ENCODE results near the gene PLCL2.

PLCL2 gene

DNA sequence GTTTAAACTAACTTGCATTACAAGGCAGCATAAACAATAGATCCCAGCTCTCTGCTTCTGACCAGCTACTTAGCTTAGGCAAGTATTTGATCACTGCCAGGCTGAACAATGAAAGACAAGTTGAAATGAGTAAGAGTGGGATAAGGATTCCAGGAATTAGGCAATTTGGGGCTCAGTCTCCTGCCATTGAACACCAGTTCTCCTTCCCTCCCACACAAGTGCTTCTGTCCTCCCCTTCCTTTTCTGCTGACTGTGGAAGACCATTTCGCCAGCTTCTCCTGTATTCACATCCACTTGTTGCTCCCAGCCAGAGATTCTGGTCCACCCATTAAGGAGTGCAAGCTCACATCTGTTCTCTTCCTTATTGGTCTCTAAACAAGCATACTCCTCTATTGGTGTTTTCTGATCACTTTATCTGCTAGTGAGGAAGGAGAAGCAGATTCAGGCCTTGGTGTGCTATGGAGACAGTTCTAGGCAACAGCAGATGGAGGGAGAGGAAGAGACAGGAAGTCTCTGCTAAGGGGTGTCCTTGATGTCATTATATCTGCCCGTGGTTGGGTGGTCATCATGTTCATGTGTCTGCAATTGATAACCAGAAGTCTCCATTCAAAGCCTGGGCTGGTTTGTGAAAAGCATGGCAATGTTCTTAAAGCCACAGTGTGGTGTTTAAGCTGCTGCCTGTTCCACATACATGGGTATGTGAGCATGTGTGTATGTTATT, 121.5 kb downstream of the PLCL2 start:
- Histone ChIP-seq H3K4me3 (IDR thresholded peaks at IDR 0.05; ENCODE audit: insufficient read depth, low read depth, low read length) (no peak overlapping the region), H3K4me2 (no peak overlapping the region), H2AFZ (ENCODE audit: low read depth) (no peak overlapping the region), H3K27ac (no peak overlapping the region), H4K20me1 (ENCODE audit: insufficient read depth) (no peaks in the 10 kb centered on the region), H3K27me3 (ENCODE audit: insufficient read depth, low read depth) (no peaks in the 10 kb centered on the region), H3K79me2 (ENCODE audit: insufficient read depth, low read depth) (peaks cover 24% of the 10 kb centered on the region), H3K9ac (no peak overlapping the region), H3K4me1 (ENCODE audit: low read depth, poor library complexity, severe bottlenecking) (no peaks in the 10 kb centered on the region), H3K36me3 (ENCODE audit: insufficient read depth) (no peaks in the 10 kb centered on the region)
- TF ChIP-seq, protein P1, sequence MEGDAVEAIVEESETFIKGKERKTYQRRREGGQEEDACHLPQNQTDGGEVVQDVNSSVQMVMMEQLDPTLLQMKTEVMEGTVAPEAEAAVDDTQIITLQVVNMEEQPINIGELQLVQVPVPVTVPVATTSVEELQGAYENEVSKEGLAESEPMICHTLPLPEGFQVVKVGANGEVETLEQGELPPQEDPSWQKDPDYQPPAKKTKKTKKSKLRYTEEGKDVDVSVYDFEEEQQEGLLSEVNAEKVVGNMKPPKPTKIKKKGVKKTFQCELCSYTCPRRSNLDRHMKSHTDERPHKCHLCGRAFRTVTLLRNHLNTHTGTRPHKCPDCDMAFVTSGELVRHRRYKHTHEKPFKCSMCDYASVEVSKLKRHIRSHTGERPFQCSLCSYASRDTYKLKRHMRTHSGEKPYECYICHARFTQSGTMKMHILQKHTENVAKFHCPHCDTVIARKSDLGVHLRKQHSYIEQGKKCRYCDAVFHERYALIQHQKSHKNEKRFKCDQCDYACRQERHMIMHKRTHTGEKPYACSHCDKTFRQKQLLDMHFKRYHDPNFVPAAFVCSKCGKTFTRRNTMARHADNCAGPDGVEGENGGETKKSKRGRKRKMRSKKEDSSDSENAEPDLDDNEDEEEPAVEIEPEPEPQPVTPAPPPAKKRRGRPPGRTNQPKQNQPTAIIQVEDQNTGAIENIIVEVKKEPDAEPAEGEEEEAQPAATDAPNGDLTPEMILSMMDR (conservative IDR thresholded peaks at IDR 0.05; ENCODE audit: low read depth, low read length): no peak

DNA sequence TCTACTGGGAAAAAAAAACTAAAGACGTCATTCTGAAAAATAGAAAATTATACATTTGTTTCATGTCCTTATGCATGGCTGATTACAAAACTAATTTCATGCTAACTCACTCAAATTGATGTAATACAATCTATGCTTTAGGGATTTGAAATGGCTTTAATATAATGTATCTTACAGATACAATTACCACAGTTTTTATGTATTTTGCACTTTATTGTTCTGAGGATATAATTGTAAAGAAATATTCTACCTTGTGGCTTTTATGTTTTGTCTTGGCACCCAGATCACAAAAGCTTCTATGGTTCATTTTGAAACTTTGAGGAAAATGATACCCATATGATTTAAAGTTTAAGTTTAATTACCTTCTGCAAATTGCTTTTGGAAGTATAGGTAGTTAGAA, 122.5 kb downstream of the PLCL2 start:
- Histone ChIP-seq H3K4me2 (no peak overlapping the region), H2AFZ (ENCODE audit: low read depth) (no peak overlapping the region), H3K79me2 (ENCODE audit: insufficient read depth, low read depth) (peaks cover 18% of the 10 kb centered on the region; the same call in 1 of the 2 replicates)

DNA sequence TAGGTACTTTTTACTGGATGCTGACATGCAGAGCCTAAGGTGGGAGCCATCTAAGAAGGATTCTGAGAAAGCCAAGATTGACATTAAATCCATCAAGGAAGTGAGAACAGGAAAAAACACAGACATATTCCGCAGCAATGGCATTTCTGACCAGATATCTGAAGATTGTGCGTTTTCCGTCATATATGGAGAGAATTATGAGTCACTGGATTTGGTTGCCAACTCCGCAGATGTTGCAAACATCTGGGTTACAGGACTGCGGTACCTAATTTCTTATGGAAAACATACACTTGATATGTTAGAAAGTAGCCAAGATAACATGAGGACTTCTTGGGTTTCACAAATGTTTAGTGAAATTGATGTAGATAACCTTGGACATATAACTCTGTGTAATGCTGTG, 125.1 kb downstream of the PLCL2 start:
- Histone ChIP-seq H2AFZ (ENCODE audit: low read depth) (no peak overlapping the region), H3K27ac (no peak overlapping the region), H3K79me2 (ENCODE audit: insufficient read depth, low read depth) (peaks cover 6% of the 10 kb centered on the region; the same call in 1 of the 2 replicates), H3K4me3 (IDR thresholded peaks at IDR 0.05; ENCODE audit: insufficient read depth, low read depth, low read length) (no peak overlapping the region), H4K20me1 (ENCODE audit: insufficient read depth) (no peaks in the 10 kb centered on the region), H3K4me2 (no peak overlapping the region), H3K4me1 (ENCODE audit: low read depth, poor library complexity, severe bottlenecking) (no peaks in the 10 kb centered on the region), H3K27me3 (ENCODE audit: insufficient read depth, low read depth) (no peaks in the 10 kb centered on the region), H3K36me3 (ENCODE audit: insufficient read depth) (no peaks in the 10 kb centered on the region), H3K9ac (no peak overlapping the region)
- TF ChIP-seq, protein P1 (conservative IDR thresholded peaks at IDR 0.05; ENCODE audit: low read depth, low read length): no peak

More for the DNA sequence above, 122.5 kb downstream of the PLCL2 start:
- H3K4me3 ChIP-seq (IDR thresholded peaks at IDR 0.05; ENCODE audit: insufficient read depth, low read depth, low read length): no peak overlapping the region
- no peak overlapping the region for H3K27ac ChIP-seq
- no peak overlapping the region for H3K9ac ChIP-seq
- no peaks in the 10 kb centered on the region for H3K36me3 ChIP-seq (ENCODE audit: insufficient read depth)
- TF ChIP-seq, protein P1 (conservative IDR thresholded peaks at IDR 0.05; ENCODE audit: low read depth, low read length): no peak
- H3K27me3 ChIP-seq (ENCODE audit: insufficient read depth, low read depth): no peaks in the 10 kb centered on the region
- no peaks in the 10 kb centered on the region for H3K4me1 ChIP-seq (ENCODE audit: low read depth, poor library complexity, severe bottlenecking)
- no peaks in the 10 kb centered on the region for H4K20me1 ChIP-seq (ENCODE audit: insufficient read depth)

DNA sequence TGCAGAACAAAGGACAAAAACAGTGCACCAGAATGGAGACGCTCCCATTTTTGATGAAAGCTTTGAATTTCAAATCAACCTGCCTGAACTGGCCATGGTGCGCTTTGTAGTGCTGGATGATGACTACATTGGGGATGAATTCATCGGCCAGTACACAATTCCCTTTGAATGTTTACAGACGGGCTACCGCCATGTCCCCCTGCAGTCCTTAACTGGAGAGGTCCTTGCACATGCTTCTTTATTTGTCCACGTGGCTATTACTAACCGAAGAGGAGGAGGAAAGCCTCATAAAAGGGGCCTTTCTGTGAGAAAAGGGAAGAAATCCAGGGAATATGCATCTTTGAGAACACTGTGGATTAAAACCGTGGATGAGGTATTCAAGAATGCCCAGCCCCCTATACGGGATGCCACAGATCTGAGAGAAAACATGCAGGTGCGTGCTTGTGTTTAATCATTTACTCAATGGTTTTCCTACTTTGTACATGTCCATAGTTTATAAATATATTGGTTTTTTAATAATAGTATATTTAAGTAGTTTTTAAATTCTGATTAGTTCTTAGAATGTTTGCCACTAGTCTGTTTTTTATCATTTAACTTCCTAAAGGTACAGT, 127.1 kb downstream of the PLCL2 start:
- Histone ChIP-seq H3K36me3 (ENCODE audit: insufficient read depth) (no peaks in the 10 kb centered on the region), H3K79me2 (ENCODE audit: insufficient read depth, low read depth) (0 out of 2 replicates have a peak, but pooled peaks cover 6% of the 10 kb centered on the region), H2AFZ (ENCODE audit: low read depth) (no peak overlapping the region), H3K27me3 (ENCODE audit: insufficient read depth, low read depth) (no peaks in the 10 kb centered on the region), H3K9ac (no peak overlapping the region), H3K27ac (no peak overlapping the region), H3K4me3 (IDR thresholded peaks at IDR 0.05; ENCODE audit: insufficient read depth, low read depth, low read length) (no peak overlapping the region), H3K4me2 (no peak overlapping the region), H4K20me1 (ENCODE audit: insufficient read depth) (no peaks in the 10 kb centered on the region), H3K4me1 (ENCODE audit: low read depth, poor library complexity, severe bottlenecking) (no peaks in the 10 kb centered on the region)
- TF ChIP-seq, protein P1 (conservative IDR thresholded peaks at IDR 0.05; ENCODE audit: low read depth, low read length): no peak
